ENCODE measurements around the gene GK.

Gene GK

GRCh38 chrX:30779453-30780030 is 126.3 kb downstream of the GK start:
- H3K4me1 ChIP-seq (ENCODE audit: control insufficient read depth, insufficient read depth, low read length) = no peaks in the 10 kb centered on the region
- H3K4me3 ChIP-seq (ENCODE audit: low read depth, low read length) = no peak overlapping the region
- H3K9me3 ChIP-seq (ENCODE audit: control insufficient read depth, insufficient read depth, low read depth, low read length) = no peaks in the 10 kb centered on the region; the same call in 1 of the 2 replicates
- H3K36me3 ChIP-seq (ENCODE audit: control insufficient read depth in 2 of 2, insufficient read depth in 1 of 2, low read length in 2 of 2) = no peaks in the 10 kb centered on the region
- H3K27ac ChIP-seq (ENCODE audit: extremely low read depth, low read depth, low read length) = no peak overlapping the region
- no peak for TF ChIP-seq ZNF555 (tag by site-specific recombination; conservative IDR thresholded peaks at IDR 0.05)
- no peak for TF ChIP-seq ZNF37A (tag by site-specific recombination; IDR thresholded peaks at IDR 0.05)
- TF ChIP-seq ZNF596 (tag by site-specific recombination; IDR thresholded peaks at IDR 0.05) = no peak
- no peak for TF ChIP-seq ZNF350 (tag by site-specific recombination; IDR thresholded peaks at IDR 0.05)
- TF ChIP-seq ZFP41 (tag by site-specific recombination; IDR thresholded peaks at IDR 0.05; ENCODE audit: borderline replicate concordance) = no peak
- no peak for TF ChIP-seq ZNF701 (tag by site-specific recombination; IDR thresholded peaks at IDR 0.05)
- no peak for TF ChIP-seq RBAK (tag by site-specific recombination; IDR thresholded peaks at IDR 0.05)
- no peak for TF ChIP-seq PRDM10 (tag by site-specific recombination; IDR thresholded peaks at IDR 0.05)
- no peak for TF ChIP-seq ZNF473 (tag by site-specific recombination; IDR thresholded peaks at IDR 0.05)
- no peak for TF ChIP-seq ZNF707 (tag by site-specific recombination; IDR thresholded peaks at IDR 0.05)
- no peak for TF ChIP-seq ZBTB21 (tag by site-specific recombination; IDR thresholded peaks at IDR 0.05)
- no peak for TF ChIP-seq ZBTB49 (tag by site-specific recombination; IDR thresholded peaks at IDR 0.05; ENCODE audit: low read depth)
- TF ChIP-seq ZNF704 (tag by site-specific recombination; IDR thresholded peaks at IDR 0.05) = no peak
- TF ChIP-seq YY1 (tag by site-specific recombination; IDR thresholded peaks at IDR 0.05) = no peak
- no peak for TF ChIP-seq ZBTB8A (tag by site-specific recombination; IDR thresholded peaks at IDR 0.05)
- TF ChIP-seq HOXD13 (CRISPR knock-in tag; IDR thresholded peaks at IDR 0.05; ENCODE audit: borderline replicate concordance) = no peak
- TF ChIP-seq PRDM4 (tag by site-specific recombination; IDR thresholded peaks at IDR 0.05) = no peak
- CTCF ChIA-PET = interaction anchor here (0.9 kb wide), 1 partner anchor 7 kb away, joined by 3 read pairs; no protein-coding TSS in a partner anchor
- POLR2A ChIA-PET = no interaction called here

Measured in HEK293 (cell line).